Lower lobe of right lung (tissue), 2 donors: Measurements from ENCODE around the gene ZMIZ1. TPM values are rescaled to one million over a fixed set of nuclear protein-coding genes. Genes with fewer than 3 reads are reported as not detected.

Source experiments
- ATAC-seq, 2 donors: fragments of 200-7000 bp; cut with Tn5 transposase; one replicate each; pipeline ENCODE4 v1.9.1; 2020 to 2022; ENCODE audit warnings: mild to moderate bottlenecking in 2 of 2, moderate library complexity in 2 of 2
- DNase-seq: peaks from one replicate; pipeline ENCODE4 v3.0.0-alpha.2; 2020
- H3K27ac ChIP-seq: fragments of 200-600 bp; one replicate; pipeline ENCODE4 v1.8.0; 2022
- H3K27me3 ChIP-seq: fragments of 200-600 bp; one replicate; pipeline ENCODE4 v1.8.0; 2022; ENCODE audit warnings: low read depth
- H3K36me3 ChIP-seq: fragments of 200-600 bp; one replicate; pipeline ENCODE4 v1.8.0; 2022; ENCODE audit warnings: mild to moderate bottlenecking
- H3K4me1 ChIP-seq: fragments of 200-600 bp; one replicate; pipeline ENCODE4 v1.8.0; 2022
- H3K4me3 ChIP-seq: fragments of 200-600 bp; one replicate; pipeline ENCODE4 v1.8.0; 2022; ENCODE audit warnings: mild to moderate bottlenecking
- H3K9me3 ChIP-seq: fragments of 200-600 bp; one replicate; pipeline ENCODE4 v1.8.0; 2022
- CTCF ChIP-seq: fragments of 200-600 bp; IDR thresholded peaks from one replicate; pipeline ENCODE4 v1.8.0; 2022; ENCODE audit warnings: antibody characterized with exemption, mild to moderate bottlenecking
- intact Hi-C: fragments of 100-400 bp; cut with DNase I; formaldehyde crosslinking; loops from one replicate; pipeline ENCODE4 v1.11.0; 2022
- total RNA-seq: library from RNA; stranded (reverse); fragmentation: NEBNext Ultra II Directional; extraction: Animal tissue kit (Norgen Biotek cat#: 25700); gene quantifications from one replicate; pipeline ENCODE4 v1.2.1, GENCODE V29; 2021
- donor health status: DM: no; HTN: yes; CAD: no; lungs with severe emphysema.

The ZMIZ1 gene
- total RNA-seq, 1 donor from 2014 or later = 102 TPM

DNA sequence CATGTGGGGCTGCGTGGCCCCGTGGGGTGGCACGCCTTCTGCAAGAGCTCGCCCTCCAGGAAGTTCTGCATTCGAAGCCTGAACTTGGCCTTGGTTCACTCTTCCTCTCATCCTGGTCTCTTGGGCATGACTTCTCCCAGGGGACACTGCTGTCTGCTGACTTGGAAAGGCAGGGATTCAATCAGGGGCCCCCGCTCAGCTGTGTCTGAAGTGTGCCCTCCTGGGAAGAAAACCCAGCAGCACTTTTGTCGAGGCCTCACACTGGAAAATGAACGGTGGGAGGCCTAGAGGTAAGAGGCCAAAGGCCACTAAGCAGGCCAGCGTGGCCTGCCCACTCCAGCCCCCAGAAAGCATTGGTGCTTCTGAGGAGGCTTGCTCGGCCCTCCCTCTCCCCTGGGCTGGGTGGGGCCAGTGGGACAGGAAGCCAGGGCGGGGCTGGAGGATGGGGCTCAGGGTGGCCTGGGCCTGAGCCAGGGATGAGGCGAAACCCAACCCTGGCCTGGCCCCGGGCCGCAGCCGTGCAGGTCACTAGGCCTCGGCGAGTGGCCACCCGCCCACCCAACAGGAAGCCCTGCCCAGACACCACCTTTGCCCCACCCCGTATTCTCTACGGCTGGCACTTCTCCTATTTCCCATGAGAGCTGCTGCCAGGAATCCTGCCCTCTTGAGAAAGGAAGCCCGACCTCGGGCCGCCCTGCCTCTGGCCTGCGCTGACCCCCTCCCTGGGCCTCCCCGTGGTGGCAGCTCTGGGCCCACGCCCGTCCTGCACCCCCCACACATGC is 81.1 kb downstream of the ZMIZ1 start:
- H3K4me1 ChIP-seq = peaks cover 100% of the 10 kb centered on the region
- H3K4me3 ChIP-seq = no peak overlapping the region
- TF ChIP-seq CTCF = no peak
- intact Hi-C loops = no loop called here
- DNase-seq (peak; percentile 95), ATAC-seq (peak; percentile 80 to 84)
- H3K9me3 ChIP-seq = no peaks in the 10 kb centered on the region
- H3K36me3 ChIP-seq = peaks cover 8% of the 10 kb centered on the region
- peak overlapping the region; percentile 94 for H3K27ac ChIP-seq
- H3K27me3 ChIP-seq = no peaks in the 10 kb centered on the region

DNA sequence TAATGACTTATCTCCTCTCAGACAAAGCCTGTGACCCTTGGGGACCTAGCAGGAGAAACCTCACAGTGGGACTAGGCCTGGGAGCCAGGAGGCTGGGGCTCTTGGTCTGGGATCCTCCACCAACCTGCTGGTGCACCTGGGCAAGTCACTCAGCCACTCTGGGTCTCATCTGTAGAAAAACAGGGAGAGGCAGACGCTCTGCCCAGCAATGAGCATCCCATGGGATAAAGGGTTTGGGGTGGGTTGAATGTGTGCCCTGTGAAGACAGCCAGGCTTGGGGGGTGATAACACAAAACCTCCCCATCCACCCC is 81.6 kb downstream of the ZMIZ1 start:
- no peak for DNase-seq
- Histone ChIP-seq H3K27ac (peak overlapping the region; percentile 94), H3K9me3 (no peaks in the 10 kb centered on the region), H3K36me3 (peaks cover 8% of the 10 kb centered on the region), H3K27me3 (no peaks in the 10 kb centered on the region), H3K4me1 (peaks cover 100% of the 10 kb centered on the region), H3K4me3 (no peak overlapping the region)
- no peak for TF ChIP-seq CTCF
- no peak for ATAC-seq
- intact Hi-C loops = no loop called here

DNA sequence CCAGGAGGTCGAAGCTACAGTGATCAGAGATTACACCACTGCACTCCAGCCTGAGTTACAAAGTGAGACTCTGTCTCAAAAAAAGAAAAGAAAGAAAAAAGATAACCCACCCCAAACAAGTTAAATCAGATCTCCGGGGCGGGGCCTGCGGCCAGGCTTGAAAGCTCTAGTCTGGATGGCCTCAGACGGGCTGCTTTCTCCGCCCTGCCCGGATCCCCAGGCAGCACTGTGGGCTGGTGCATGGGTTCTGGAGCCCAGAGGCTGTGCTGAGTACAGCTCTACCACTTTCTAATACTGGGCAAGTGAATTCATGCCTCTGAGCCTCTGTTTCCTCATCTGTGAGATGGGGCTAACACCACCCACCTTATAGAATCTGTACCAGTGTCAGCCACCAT is 83.7 kb downstream of the ZMIZ1 start:
- no peak for ATAC-seq
- no peak for DNase-seq
- intact Hi-C loops = no loop called here
- Histone ChIP-seq H3K4me3 (no peak overlapping the region), H3K27ac (peak overlapping the region; percentile 94), H3K27me3 (no peaks in the 10 kb centered on the region), H3K4me1 (peaks cover 100% of the 10 kb centered on the region), H3K36me3 (peaks cover 8% of the 10 kb centered on the region), H3K9me3 (no peaks in the 10 kb centered on the region)
- no peak for TF ChIP-seq CTCF

- intact Hi-C loops = no loop called here
- Histone ChIP-seq H3K4me3 (no peak overlapping the region), H3K27ac (peak overlapping the region; percentile 94), H3K36me3 (peaks cover 8% of the 10 kb centered on the region), H3K9me3 (no peaks in the 10 kb centered on the region), H3K27me3 (no peaks in the 10 kb centered on the region), H3K4me1 (peaks cover 100% of the 10 kb centered on the region)
- ATAC-seq (no peak), DNase-seq (no peak)
- no peak for TF ChIP-seq CTCF
These were observed 85.0 kb downstream of the ZMIZ1 start for GRCh38 chr10:79153745-79154144.

DNA sequence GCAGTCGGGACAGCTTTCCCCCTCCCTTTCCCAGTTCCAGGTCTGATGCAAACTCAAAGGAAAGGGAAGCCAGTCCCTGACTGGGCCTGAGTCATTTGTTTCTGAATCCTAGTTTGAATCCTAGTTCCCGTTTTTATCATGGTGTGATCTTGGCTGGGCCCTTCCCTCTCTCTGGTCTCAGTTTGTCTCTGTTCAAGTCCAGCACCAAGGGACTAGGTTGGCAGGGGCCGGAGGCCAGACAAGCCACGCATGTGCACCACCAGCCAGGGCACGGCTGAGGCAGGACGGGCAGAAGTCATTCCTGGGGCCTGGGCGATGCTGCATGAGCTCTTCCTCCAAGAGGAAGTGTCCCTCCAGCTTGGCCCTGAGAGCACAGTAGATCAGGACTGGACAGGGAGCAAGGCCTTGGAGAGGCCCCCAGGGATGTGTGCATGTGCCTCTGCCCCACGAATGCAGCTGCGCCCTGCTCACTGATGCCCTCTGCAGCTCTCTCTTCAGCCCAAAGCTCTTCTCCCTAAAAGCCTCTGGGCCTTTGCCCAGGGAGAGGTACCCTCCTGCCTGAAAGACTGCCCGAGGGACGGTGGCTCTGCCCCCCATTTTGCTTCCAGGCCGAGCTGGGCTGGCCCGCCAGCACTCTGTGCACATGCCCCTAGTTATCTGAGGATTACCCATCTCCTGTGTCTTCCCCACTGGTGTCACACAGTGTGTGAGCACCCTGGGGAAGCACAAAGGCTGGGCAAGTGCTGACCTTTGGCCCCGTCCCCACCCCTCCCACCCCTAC is 86.7 kb downstream of the ZMIZ1 start:
- intact Hi-C loops = no loop called here
- peaks cover 100% of the 10 kb centered on the region for H3K4me1 ChIP-seq
- ATAC-seq (peak in 1 of 2 donors; percentile 1), DNase-seq (no peak)
- peaks cover 8% of the 10 kb centered on the region for H3K36me3 ChIP-seq
- no peak overlapping the region for H3K4me3 ChIP-seq
- no peak for TF ChIP-seq CTCF
- H3K9me3 ChIP-seq = no peaks in the 10 kb centered on the region
- peak overlapping the region; percentile 94 for H3K27ac ChIP-seq
- H3K27me3 ChIP-seq = no peaks in the 10 kb centered on the region
